IPS DF 4.7 (cell line): ENCODE data around the gene ATAD3A.
"Not testable (repeated sequence)": the region's sequence is repeated elsewhere in the genome, so short reads cannot be mapped to it uniquely, and the experiment has no call there.

ENCODE experiments used
- DNase-seq: peaks from one replicate; pipeline ENCODE4 v3.0.0-alpha.2; 2013; ENCODE audit warnings: low spot score; ENCODE audit errors: extremely low read depth

The ATAD3A gene

DNA sequence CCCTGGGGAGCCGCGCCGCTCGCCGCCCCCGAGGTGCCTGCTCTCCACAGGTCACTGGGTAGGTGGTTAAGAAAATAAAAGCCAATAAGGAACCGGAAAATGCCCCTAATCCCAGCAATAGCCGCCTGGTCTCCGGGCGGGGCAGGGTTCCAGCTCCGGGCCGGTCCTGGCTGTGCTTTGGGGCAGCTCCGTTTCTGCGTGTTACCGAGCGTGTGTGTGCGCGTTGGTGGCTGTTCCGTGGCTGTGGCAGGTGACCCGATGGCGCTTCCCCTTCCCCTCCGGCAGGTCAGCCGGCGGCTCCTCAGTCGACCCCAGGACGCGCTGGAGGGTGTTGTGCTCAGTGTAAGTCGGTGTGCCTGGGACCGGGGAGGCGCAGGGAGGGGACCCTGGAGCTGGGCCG lies 11.3 kb downstream of the ATAD3A start:
- not testable (repeated sequence) for DNase-seq

DNA sequence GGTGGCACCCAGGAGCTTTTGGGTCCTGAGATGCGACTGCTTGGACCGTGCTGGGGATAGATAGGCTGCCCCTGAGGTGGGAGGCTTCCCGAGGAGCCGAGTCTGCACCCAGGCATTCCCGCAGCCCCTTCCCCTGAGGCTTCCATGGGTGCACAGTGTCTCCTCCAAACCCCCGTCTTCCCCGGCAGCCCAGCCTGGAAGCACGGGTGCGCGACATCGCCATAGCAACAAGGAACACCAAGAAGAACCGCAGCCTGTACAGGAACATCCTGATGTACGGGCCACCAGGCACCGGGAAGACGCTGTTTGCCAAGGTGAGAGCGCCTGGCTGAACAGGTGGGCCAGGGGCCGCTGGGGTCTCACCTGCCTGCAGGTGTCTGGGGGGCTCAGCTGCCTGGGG lies 11.7 kb downstream of the ATAD3A start:
- not testable (repeated sequence) for DNase-seq

DNA sequence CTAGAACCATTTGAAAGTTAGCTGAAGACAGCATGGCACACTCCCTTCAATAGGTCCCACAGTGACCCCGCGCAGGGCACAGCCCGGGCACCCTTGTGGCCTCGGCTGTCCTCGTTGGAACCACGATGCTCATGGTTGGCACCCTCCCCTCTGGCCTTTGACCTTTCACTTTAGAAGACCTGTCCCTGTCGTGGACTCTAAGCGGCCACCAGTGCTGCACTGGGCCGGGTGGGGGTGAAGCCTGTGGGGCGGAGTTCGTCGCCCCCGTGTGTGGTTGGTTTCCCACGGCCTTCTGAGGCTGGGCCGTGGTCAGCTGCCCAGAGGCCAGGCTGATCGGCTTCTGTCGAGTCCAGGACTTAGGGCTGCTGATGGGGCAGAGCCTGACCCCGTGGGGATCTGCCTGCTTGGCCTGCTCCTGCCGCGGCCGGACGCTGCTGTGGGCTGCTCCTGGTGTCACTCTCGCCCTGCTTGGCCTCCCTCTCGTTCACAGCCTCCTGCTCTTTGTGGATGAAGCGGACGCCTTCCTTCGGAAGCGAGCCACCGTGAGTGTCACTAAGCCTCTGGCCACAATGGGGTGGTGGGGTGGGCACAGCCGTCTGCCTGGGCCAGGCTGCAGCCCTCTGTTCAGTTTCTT lies 12.9 kb downstream of the ATAD3A start:
- DNase-seq, result not testable (repeated sequence)

DNA sequence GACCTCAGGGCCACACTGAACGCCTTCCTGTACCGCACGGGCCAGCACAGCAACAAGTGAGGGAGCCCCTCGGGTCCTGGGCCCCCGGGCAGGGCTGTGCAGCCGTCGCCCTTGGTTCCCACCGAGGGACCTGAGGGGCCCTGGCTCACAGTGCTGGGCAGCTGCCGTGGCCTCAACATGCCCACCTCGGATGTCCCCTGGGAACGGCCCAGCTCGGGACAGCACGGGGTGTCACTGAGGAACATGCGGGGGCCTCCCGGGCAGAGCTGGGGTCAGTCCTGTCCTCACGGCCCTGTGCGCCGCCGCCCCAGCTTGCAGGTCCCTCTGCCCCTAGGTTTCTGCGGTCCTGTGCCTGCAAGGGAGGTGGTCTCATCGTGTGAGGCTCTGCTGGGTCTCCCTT lies 14.5 kb downstream of the ATAD3A start:
- not testable (repeated sequence) for DNase-seq

DNA sequence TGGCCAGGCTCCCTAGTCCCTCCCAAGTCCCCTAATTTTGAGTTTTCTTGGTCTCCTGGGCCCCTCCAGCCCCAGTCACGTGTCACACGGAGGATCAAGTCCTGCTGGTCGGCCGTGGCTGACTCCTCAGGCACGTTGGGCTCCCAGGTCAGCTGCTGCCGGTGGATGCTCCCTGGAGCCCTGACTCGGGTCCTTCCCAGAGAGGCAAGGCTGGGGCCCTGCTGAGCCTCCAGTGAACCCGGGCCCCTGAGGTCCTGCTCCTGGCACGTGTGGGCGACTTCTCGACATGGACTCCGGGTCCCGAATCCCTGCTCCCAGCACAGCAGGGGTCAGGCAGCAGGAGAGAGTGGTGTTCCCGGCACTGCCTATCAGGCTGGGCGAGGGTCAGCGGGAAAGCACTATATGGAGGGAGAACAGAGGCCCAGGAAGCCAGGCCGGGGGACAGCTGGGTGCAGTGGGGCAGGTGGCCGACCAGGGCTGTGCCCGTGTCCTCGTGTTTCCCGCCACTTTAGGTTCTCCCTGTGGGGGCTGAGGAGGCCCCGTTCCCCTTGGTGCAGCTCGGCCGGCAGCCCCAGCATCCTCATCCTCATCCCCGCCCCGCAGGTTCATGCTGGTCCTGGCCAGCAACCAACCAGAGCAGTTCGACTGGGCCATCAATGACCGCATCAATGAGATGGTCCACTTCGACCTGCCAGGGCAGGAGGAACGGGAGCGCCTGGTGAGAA lies 15.3 kb downstream of the ATAD3A start:
- DNase-seq, result no peak

DNA sequence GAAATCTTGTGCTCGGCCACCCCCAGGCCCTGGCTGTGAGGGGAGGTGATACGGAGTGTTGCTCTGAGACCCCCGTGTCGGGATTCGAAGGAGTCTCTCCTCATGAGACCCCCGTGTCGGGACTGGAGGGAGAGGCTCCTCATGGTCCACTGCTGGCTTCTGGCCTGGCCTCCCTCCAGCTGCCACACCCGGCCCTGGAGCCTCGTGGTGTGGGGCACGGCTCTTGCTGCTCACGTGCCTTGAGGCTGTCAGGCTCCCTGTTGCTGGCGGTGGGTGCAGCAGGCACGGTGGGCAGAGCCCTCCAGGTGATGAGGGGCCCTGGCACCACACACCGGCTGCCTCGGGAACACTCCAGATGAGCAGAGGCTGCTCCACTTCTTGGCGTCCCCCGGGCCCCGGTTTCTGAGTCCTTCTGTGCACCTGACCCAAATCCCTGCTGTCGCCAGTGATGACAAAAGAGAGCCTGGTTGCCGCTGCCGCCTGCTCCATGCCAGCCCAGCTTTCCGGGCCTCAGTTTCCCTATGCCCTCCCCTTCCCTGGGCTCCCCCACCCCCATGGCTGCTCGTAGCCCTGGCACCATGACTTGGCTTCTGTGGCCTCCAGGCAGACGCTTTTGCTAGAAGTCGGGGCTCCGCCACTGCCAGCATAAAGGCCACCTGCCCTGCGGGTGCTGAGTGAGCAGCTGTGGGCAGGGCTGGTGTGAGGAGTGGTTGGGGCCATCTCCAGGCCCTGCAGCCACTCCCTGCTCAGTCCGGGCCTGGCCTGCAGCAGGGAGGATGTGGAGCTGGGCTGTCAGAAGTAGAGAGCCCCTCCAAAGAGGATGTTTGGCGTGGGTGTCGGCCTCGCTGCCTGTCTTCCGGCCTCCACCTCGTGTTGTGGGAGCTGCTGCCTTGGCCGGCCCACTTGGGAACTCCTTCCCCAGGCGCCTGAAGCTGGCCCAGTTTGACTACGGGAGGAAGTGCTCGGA lies 16.6 kb downstream of the ATAD3A start:
- no peak for DNase-seq

DNA sequence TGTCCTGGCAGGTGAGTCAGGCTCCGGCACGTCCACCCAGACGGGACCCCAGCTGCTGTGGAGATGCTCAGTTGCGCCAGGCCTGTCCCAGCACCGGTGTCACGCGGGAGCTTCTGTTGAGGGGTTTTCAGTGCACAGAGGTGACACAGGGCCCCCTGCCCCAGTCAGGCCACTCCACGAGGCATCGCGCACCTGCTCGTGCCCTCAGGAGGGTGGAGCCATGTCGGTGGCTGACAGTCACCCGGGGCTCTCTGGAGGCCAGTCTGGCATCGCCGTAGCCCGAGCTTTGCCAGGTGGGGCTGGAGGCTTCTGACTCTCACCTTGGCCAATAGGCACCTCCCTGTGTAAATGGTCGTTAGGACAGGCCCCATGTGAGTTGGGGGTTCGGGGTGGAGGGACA lies 17.4 kb downstream of the ATAD3A start:
- no peak for DNase-seq

DNA sequence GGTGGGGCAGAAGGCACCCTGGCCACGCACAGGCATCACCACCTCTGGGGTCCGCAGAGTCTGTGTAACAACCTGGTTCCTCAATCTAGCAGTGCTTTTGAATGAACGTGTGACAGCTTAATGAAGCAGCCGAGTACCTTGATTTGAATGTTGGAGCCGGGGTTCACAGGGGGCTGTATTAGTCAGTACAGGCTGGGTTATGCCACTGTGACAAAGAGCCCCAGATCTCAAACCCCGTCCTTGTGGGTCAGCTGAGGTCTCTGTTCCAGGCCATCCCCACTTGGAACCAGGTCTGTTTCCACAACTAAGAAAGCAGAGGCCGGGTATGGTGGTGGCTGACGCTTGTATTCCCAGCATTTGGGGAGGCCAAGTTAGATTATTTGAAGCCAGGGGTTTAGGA lies 18.0 kb downstream of the ATAD3A start:
- no peak for DNase-seq

DNA sequence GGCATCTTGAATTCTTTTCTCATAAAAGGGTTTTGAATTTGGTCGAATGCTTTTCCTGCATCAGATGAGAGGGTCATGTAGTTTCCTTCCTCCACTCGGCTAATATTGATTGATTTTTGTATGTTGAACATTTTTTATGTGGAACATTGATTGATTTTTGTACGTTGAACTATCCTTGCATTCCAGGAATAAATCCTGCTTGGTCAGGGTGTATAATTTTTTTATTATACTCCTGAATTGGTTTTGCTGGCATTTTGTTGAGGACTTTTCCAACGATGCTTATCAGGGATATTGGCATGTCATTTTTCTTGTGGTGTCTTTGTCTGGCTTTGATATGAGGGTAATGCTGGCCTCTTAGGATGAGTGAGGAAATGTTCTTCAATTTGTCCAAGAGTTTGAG lies 20.0 kb downstream of the ATAD3A start:
- DNase-seq, result no peak

DNA sequence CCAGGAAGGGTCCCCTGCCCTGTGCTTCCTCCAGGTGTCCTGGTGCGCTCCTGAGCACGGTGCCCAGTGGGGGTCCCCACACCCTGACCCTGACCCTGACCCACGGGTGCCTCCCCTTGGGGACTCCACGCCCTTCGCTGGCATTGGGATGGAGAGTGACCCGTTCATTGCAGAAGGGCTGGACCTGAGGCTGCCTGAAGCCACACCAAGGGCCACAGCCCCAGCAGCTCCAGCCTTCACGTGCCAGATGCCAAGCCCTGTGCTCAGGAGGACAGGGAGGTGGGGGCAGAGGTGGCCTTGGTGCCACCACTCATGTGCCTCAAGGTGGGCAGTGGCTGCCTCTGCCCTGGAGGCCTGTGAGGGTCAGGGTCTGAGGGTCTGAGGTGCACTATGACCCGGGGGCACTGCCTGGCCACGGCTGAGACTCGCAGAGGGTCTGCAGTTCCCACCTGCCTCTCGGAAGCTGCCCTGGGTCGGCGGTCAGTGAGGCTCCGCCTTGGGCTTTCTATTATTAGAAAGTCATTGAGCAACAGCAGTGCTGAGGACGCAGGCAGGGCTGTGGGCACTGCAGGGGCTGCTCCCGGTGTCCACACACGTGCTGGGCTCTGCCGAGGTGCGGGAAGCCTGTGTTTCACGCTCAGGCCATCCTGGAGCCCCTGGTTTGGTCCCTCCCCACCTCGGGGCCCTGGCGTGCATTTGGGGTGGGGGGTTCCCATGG lies 21.4 kb downstream of the ATAD3A start:
- DNase-seq, result not testable (repeated sequence)

DNA sequence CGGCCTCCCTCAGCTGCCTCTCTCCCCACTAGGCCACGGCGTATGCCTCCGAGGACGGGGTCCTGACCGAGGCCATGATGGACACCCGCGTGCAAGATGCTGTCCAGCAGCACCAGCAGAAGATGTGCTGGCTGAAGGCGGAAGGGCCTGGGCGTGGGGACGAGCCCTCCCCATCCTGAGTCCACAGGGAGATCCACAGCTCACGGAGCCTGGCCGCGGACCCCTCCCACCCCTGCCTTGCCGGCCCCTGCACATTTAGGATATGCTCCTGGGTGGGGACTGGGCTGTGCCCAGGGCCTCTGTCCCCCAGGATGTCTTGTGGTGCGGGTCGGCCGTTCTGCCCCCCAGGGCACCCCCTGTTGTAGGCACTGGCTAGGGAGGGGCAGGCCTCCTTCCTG lies 21.9 kb downstream of the ATAD3A start:
- not testable (repeated sequence) for DNase-seq

DNA sequence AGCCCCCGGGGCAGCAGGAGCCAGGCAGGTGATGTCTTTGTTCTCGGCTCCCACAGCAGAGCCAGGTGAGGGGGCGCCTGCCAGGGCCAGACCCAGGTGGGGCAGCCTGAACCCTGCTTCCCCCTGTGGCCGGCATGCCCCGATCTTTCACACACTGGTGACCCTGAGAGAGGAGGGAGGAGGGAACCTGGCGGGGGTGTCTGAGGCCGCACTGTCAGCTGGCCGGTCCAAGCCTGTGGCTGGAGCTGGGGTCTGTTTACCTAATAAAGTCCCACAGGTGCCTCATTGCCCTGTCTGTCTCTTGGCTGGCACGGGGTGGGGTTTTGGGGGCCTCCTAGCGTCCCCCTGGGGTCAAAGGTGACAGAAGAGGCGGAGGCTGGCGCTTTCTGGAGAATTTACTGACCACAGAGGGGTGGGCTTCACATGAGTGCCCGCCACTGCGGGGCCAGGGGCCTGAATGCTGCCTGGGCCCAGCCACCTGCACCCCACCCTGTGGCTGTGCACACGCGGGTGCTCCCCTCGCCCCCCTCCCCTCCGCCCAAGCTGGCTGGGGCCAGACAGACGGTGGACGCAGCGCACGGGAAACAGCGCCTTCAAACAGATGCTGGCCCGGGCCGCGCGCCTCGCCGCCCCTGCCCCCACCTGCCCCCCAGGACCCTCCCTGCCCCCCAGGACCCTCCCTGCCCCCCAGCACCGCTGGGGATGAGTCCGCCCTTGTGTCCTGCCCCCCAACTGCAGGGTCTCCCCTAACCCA lies 22.6 kb downstream of the ATAD3A start:
- no peak for DNase-seq

DNA sequence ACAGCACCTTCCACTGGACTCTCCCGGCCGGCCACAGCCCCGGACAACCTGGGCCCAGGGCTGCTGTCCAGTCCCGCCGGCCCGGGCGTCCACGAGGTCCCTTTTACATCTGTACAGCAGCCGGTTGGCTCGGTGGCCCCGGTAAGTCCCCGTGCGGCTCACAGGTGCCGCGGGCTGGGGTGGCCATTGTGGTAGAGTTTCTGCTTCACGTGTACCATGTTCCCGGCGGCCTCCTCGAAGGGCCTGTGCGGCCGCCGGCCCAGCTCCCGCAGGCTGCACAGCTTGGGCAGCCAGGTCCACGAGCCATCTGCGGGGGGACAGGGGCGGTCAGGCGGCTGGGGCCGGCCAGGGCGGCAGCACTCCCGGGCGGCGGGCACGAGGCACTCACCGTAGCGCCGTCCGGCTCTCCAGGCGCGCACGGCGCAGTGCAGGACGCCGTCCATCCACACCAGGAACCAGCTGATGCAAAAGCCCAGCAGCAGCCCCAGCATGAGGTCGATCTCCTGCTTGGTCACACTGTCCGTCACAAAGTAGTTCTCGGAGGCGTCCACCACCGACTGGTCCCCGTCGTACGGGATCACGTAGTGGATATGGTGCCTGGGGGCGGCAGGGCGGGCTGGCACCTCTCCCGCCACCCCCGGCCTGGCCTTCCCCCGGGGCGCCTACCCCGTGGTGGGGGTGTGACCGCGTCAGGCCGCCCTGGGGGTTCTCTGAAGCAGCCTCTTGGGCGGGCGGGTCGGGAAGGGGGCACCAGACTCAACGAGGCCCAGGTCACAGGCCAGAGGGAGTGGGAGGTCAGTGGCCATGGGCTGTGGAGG lies 23.4 kb downstream of the ATAD3A start:
- no peak for DNase-seq

DNA sequence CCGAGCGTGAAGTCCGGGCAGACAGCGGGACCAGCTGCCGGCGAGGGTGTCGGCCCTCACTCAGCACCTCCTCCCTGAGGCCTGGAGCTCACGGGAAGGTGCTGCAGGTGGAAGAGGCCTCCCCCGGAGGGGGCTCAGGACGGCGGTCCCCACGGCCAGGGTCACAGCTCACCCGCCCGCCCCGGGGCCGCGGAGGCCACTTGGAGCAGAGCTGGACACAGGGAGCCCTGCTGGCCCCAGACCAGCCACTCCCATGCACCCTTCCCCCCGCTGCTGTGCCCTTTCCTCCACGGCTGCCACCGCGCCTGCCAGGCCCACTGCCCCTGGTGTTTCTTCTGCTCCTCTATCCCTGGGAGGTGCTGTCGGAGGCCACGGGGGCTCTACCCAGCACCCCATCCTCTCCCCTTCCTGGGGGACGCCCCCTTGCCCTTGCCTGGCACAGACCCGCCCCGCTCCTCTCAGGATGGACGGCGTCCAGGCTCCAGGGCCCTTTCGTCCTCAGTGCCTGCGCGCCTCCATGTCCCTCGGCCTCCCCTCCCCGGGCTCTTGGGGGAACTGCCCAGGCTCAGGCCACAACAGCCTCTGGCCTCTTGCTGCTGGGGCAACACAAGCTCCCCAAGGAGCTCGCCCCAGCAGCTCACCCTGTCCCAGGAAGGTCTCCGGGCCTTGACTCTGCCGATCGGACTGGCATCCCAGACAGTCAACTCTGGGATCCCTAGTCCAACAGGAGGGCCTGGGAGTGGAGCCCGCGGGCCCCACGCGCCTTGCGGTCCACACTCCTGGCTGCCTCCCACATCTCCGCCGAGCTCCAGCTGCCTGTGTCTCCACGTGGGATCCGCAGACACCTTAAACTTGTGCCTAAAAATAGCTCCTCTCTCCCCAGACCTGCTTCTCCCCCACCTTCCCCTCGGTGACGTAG lies 24.3 kb downstream of the ATAD3A start:
- no peak for DNase-seq

DNA sequence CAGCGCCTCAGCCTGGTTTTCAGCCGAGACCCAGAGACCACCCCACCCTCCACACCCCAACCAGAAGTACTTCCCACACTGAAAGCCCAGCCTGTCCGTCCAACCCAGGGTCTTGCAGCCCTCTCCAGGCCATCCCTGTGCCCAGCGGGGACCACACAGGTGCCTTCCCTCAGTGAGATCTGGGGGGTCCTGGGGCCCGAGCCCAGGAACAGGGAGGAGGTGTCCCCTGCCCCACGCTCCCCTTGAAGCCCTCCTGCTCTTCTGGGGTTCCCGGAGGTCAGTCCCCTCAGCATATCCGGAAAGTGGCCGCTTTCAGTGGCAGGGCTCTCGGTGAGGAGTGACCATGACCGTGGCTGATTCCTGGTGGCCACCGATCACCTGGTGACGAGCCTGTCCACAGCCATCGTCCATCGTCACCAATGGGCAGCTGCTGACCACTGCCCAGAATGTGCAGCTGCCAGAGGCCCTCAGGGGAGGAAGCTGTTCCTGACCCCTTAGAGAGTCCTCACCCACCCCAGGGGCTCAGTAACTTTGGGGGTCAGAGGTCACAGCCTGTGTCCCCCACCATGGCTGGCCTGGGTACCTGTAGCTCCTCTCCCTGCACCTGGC lies 25.1 kb downstream of the ATAD3A start:
- DNase-seq, result no peak

DNA sequence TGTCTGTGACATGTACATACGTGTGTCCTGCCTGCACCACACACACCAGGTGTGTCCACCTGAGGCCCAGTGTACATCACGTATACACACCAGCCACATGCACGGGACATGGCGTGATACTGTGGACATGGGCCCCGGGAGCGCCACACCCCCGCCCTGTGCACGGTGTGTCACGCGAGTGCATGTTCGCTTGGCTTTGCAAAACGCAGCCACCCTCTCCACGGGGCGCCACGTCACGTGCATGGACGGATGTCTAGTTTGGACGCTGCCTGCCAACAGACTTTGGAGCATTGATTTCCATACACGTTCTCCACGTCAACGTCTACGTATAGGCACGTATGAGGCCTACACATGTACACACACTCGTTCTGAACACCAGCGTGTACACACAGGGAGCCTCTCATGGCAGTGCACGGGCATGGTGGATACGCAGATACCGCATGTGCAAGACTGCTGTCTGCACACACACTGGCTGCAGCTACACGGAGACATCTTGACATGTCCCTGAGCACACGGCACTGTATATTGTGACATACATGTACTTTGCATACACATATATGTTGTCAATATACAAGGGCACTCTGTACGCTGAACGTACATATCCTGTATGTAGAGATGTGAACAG lies 25.8 kb downstream of the ATAD3A start:
- no peak for DNase-seq

DNA sequence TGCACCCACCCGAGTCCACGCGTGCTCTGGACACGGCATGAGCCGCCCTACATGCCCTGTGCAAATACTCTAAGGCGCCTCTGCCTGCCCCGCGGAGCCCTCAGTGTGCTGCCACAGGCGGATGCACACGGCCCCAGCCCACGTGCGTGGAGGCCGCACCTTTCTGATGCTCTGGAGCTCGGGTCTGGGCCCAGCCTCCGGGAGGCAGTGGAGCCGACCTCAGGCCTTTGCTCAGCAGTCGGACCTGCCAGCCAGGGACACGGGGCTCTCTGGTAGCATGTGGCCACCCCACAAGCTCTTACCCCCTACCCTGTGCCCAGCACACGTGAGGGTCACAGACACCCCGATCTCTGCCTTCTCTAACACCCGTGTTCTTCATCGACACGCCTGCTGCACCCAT lies 26.4 kb downstream of the ATAD3A start:
- no peak for DNase-seq

DNA sequence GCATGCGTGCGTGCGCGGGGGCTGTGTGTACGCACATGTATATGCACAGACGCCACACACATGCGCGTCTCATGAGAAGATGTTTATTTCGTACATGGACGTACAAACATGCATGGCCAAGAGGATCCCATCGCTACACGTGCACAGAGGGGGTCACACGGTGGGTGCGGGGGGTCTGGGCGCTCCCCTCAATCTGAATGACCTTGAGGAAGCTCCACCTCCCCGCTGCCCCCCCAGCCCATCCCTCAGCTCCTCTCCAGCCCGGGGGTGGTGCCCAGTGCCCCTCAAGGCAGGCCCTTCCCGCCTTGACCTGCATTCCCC lies 27.0 kb downstream of the ATAD3A start:
- DNase-seq, result no peak
